IPS-11a (cell line): Measurements from ENCODE around the gene CNTNAP2.

Experiments
- H3K4me3 ChIP-seq: one replicate; pipeline ENCODE4 v1.5.1; 2013; ENCODE audit warnings: low read depth, low read length, control low read depth

Gene CNTNAP2

DNA sequence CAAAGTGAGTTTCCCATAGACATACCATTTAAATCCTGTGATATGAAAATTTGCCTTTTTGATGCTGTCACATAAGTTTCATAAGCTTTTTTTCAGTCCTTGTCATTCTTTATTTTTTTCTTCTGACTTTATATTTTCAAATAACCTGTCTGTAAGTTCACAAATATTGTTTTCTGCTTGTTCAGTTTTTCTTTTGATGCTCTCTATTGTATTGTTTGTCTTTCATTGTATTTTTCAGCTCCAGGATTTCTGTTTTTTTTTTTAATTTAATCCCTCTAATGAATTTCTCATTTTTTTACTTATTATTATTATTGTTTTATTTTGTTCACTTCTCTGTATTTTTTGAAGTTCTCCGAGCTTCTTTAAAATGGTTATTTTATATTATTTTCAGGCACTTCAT, 623.4 kb downstream of the CNTNAP2 start:
- no peak overlapping the region for H3K4me3 ChIP-seq

GRCh38 chr7:146741911-146742310, 625.3 kb downstream of the CNTNAP2 start:
- H3K4me3 ChIP-seq: no peak overlapping the region

DNA sequence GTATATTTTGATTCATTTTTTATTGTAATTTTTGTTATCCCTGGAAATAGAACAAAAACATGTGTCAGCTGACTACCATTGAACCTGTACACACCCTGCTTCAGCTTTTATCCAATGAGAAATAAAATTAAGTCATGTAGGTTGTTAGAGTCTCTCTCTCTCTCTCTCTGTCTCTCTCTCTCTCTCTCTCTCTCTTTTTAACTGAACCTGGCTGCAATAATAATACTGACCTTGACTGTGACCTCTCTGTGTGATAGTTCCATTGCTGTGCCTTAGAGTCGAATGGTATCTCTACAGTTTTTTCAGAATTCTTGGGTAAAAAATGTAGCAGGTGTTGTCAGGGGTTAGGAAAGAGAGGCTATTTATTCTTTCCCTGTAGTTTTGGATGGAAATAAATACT, 637.8 kb downstream of the CNTNAP2 start:
- H3K4me3 ChIP-seq: no peak overlapping the region

DNA sequence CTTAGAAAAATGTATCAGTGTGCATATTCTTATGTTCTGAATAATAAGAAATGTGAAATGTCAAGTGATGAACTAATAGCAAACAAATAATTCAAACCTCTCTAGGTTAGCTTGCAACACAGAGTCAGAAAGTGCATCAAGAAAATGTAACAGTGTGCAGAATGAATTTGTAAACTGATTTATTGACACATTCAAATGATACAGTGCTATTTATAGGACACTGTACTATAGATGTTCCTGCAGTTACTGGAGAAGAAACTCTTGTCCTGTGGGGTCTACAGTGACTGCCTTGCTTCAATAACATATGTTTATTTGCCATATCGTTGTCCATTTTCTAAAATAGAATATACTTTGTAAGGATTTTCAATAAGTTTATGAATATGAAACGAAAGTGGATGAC, 639.0 kb downstream of the CNTNAP2 start:
- H3K4me3 ChIP-seq: no peak overlapping the region

GRCh38 chr7:146764458-146764857, 647.9 kb downstream of the CNTNAP2 start:
- H3K4me3 ChIP-seq: no peak overlapping the region

GRCh38 chr7:146768957-146769356, 652.4 kb downstream of the CNTNAP2 start:
- no peak overlapping the region for H3K4me3 ChIP-seq

GRCh38 chr7:146772601-146773000, 656.0 kb downstream of the CNTNAP2 start:
- H3K4me3 ChIP-seq: no peak overlapping the region

DNA sequence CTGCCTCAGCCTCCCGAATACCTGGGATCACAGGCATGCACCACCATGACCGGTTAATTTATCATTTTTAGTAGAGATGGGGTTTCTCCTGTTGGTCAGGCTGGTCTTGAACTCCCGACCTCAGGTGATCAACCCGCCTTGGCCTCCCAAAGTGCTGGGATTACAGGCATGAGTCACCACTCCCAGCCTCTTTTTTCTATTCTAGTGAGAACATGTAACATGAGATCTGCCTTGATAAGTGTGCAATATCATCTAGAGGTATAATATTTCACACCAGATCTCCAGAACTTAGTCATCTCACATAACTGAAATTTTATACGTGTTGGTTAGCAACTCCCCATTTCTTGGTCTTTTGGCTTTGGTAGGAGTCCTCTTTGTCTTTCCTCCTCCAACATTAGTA, 656.9 kb downstream of the CNTNAP2 start:
- no peak overlapping the region for H3K4me3 ChIP-seq

- no peak overlapping the region for H3K4me3 ChIP-seq
These were observed 664.9 kb downstream of the CNTNAP2 start for GRCh38 chr7:146781352-146782116.

DNA sequence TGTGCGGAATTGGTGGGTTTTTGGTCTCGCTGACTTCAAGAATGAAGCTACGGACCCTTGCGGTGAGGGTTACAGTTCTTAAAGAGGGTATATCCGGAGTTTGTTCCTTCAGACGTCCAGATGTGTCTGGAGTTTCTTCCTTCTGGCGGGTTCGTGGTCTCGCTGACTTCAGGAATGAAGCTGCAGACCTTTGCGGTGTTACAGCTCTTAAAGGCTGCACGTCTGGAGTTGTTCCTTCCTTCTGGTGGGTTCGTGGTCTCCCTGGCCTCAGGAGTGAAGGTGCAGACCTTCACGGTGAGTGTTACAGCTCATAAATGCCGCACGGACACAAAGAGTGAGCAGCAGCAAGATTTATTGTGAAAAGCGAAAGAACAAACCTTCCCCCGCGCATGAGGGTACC, 670.7 kb downstream of the CNTNAP2 start:
- H3K4me3 ChIP-seq: no peak overlapping the region

DNA sequence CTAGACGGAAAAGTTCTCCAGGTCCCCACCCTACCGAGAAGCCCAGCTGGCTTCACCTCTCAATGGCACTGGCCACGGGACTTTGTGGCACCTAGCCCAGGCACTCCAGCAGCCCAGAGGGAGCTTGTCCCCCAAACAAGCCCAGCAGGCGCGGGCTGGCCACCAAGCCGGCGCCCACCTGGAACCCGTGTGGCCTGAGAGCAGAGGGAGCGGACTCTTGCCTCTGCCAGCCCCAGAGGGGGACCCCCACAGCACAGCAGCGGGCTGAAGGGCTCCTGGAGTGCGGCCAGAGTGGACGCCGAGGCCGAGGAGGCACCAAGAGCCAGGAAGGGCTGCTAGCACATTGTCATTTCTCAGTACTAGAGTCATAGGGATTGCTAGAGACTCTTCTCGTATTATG, 671.4 kb downstream of the CNTNAP2 start:
- H3K4me3 ChIP-seq: no peak overlapping the region

DNA sequence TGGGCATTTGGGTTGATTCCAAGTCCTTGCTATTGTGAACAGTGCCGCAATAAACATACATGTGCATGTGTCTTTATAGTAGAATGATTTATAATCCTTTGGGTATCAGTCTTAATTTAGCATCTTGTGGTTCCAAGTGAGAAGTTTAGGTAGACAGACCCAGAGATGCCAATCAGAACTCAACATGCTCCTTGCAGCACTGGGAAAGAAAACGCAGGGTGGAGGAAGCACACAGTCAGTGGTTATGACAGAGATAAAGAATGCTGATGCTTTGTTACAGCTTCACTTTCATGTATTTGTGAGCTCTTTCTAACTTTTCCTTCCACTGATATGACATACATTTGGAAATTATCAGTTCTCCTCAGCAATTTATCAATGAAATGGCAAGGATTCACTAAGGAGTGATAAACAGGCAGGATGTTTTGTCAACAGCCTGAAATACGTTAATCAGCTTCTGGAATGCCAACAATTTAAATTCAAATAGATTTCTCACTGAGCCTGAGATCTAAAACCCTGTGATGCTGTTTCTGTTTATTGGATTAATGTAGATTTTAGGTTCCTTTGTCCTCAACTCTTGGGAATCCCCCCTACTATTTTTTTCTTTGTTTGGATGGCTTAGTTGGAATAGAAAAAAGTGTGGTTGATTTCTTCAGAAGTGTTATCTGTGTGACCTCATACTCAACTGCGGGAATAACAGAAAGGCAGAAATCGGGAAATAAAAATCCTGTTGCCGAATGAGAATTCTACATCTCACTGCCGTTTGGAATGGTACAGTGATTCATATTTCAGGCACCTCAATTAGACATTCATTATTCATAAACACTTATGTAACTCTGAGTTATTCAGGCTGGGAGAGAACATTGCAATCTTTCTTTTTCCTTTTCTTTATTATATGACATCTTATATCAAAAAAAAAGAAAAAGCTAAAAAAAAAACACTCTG, 675.0 kb downstream of the CNTNAP2 start:
- no peak overlapping the region for H3K4me3 ChIP-seq

- H3K4me3 ChIP-seq: no peak overlapping the region
These were observed 688.0 kb downstream of the CNTNAP2 start for GRCh38 chr7:146804620-146805019.

DNA sequence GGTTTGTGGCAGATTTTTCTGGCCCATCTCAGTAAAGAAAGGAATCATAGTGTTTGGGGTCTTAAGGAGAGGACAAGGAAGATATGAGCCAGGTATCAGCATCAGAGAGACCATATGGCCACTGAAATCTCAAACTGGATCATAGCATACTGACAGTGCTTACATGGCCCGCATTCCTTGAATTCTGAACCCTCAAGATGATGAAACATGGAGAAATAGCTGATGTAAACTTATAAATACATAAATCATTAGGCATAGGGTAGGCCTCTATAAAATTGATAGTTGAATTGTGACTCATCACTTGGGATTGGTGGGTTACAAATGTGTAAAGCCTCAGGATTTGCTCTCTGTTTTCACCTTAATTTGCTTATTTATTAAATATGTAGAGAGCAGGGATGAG, 688.5 kb downstream of the CNTNAP2 start:
- no peak overlapping the region for H3K4me3 ChIP-seq

- no peak overlapping the region for H3K4me3 ChIP-seq
These were observed 709.7 kb downstream of the CNTNAP2 start for GRCh38 chr7:146826329-146826728.

- no peak overlapping the region for H3K4me3 ChIP-seq
These were observed 714.1 kb downstream of the CNTNAP2 start for GRCh38 chr7:146830686-146831085.

DNA sequence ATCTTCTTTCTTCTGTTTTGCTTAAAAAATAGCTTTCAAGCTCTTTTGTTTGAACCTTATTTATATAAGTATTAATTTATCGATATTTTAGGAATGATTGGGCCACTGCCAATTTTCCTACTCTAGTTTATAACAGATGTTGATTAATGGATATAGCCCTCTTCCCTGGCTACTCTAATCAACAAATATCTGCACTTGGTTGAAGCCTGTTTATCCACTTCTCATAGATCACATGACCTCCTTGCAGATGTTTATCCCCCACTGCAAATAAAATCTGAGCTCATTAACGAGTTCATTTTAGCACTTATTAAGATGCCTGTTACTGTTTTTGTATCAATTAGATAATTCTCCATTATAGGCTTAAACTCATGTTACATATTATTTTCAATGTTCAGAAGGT, 715.3 kb downstream of the CNTNAP2 start:
- H3K4me3 ChIP-seq: no peak overlapping the region

DNA sequence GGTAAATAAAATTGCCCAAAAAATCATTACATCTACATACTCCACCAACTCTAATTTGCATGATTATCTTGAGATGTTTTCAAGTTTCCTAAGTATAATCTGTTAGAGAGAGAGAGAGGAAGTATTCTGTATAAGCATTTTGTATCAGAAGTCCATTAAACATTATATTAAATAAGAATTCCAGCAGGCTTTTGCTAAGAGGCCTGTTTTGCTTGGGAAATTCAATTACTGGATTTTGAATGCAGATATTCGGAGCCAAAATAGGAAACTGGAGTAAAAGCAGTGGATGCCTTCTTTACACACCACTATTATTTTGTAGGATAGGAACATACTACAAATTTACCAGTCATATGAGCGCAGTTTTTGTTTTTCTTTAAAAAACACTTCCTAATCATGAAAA, 727.8 kb downstream of the CNTNAP2 start:
- no peak overlapping the region for H3K4me3 ChIP-seq

DNA sequence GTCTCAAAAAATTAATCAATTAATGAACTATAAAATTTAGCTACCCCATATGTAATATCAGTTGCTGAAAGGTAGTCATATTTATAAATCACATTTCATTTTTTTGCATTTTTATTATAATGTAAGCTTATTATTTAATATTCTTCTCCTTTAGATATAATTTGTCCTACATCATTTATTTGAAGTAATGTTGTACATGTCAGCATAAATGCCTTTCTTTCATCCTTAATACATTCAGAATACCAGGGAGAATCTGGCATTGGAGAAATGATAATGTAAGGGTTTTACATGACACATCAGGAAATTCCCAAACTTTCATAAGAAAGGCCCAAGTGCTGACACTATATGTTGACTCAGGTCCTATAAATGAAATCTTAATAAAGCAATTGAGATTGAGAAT, 742.1 kb downstream of the CNTNAP2 start:
- no peak overlapping the region for H3K4me3 ChIP-seq

- H3K4me3 ChIP-seq: no peak overlapping the region
These were observed 745.1 kb downstream of the CNTNAP2 start for GRCh38 chr7:146861701-146862100.

- H3K4me3 ChIP-seq: no peak overlapping the region
These were observed 745.8 kb downstream of the CNTNAP2 start for GRCh38 chr7:146862415-146862814.

DNA sequence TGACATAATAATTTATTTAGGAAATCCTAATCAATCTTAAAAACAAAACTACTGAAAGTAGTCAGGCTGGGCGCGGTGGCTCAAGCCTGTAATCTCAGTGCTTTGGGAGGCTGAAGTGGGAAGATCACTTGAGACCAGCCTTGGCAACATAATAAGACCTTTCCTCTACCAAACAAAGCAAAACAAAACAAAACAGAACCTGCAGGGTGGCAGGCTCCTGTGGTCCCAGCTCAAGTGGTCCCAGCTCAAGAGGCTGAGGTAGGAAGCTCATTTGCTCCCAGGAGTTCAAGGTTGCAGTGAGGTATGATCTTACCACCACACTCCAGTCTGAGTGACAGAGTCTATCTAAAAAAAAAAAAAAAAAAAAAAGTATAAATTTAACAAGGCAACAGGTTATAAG, 748.0 kb downstream of the CNTNAP2 start:
- H3K4me3 ChIP-seq: no peak overlapping the region
